Astrocyte (in vitro differentiated cells and primary cell): ENCODE data around the gene BBOX1. TPM values are rescaled to one million over a fixed set of nuclear protein-coding genes. Genes with fewer than 3 reads are reported as not detected.

Experiments
- DNase-seq: peaks from one replicate; pipeline ENCODE4 v3.0.0-alpha.2; 2010; ENCODE audit warnings: low read depth
- FAIRE-seq: peaks from 2 replicates; lab custom pipeline; 2011; peaks lifted over from hg19 to GRCh38; lab: Jason Lieb, UNC
- H2AFZ ChIP-seq: 2 replicates; pipeline ENCODE4 v1.6.0; 2012; ENCODE audit warnings: low read depth, low read length, inconsistent platforms
- H3K27ac ChIP-seq: 2 replicates; pipeline ENCODE4 v1.5.1; 2011; ENCODE audit warnings: low read depth, low read length, inconsistent platforms
- H3K27me3 ChIP-seq: 2 replicates; pipeline ENCODE4 v1.6.0; 2011; ENCODE audit warnings: low read length, inconsistent platforms; ENCODE audit not compliant: insufficient read depth
- H3K36me3 ChIP-seq: 2 replicates; pipeline ENCODE4 v1.5.1; 2011; ENCODE audit warnings: low read length, inconsistent platforms; ENCODE audit not compliant: insufficient read depth
- H3K4me1 ChIP-seq: 2 replicates; pipeline ENCODE4 v1.5.1; 2011; ENCODE audit warnings: low read length, inconsistent platforms; ENCODE audit not compliant: insufficient read depth
- H3K4me2 ChIP-seq: 2 replicates; pipeline ENCODE4 v1.6.0; 2012; ENCODE audit warnings: low read length, inconsistent platforms
- H3K4me3 ChIP-seq: 2 replicates; pipeline ENCODE4 v1.5.1; 2011; ENCODE audit warnings: low read depth, mild to moderate bottlenecking, low read length, inconsistent platforms; ENCODE audit not compliant: insufficient read depth
- H3K79me2 ChIP-seq: 2 replicates; pipeline ENCODE4 v1.6.0; 2012; ENCODE audit warnings: mild to moderate bottlenecking, low read length, inconsistent platforms; ENCODE audit not compliant: insufficient read depth
- H3K9ac ChIP-seq: 2 replicates; pipeline ENCODE4 v1.6.0; 2012; ENCODE audit warnings: mild to moderate bottlenecking, low read length, inconsistent platforms
- H3K9me3 ChIP-seq: 2 replicates; pipeline ENCODE4 v1.5.1; 2012; ENCODE audit warnings: low read depth, mild to moderate bottlenecking, low read length, inconsistent platforms; ENCODE audit not compliant: insufficient read depth
- H4K20me1 ChIP-seq: 2 replicates; pipeline ENCODE4 v1.6.0; 2012; ENCODE audit warnings: low read length, inconsistent platforms; ENCODE audit not compliant: insufficient read depth
- H3K27ac Mint-ChIP-seq: one replicate; pipeline ENCODE4 v1.8.0; 2021; ENCODE audit warnings: mild to moderate bottlenecking, mixed read lengths; ENCODE audit not compliant: unreplicated experiment
- H3K27me3 Mint-ChIP-seq: one replicate; pipeline ENCODE4 v1.8.0; 2021; ENCODE audit warnings: low read depth, mixed read lengths; ENCODE audit not compliant: unreplicated experiment
- H3K36me3 Mint-ChIP-seq: one replicate; pipeline ENCODE4 v1.8.0; 2021; ENCODE audit warnings: low read depth, mixed read lengths; ENCODE audit not compliant: unreplicated experiment
- H3K4me1 Mint-ChIP-seq: one replicate; pipeline ENCODE4 v1.8.0; 2021; ENCODE audit warnings: low read depth, mixed read lengths; ENCODE audit not compliant: unreplicated experiment
- H3K4me3 Mint-ChIP-seq: one replicate; pipeline ENCODE4 v1.8.0; 2021; ENCODE audit warnings: mild to moderate bottlenecking, moderate library complexity, mixed read lengths; ENCODE audit not compliant: unreplicated experiment
- H3K9me3 Mint-ChIP-seq: one replicate; pipeline ENCODE4 v1.8.0; 2021; ENCODE audit warnings: mild to moderate bottlenecking, mixed read lengths; ENCODE audit not compliant: unreplicated experiment
- CTCF ChIP-seq: IDR thresholded peaks from 2 replicates; pipeline ENCODE4 v1.5.1; 2011; ENCODE audit warnings: low read depth, mild to moderate bottlenecking, inconsistent platforms, low read length, moderate library complexity; ENCODE audit not compliant: insufficient read depth
- EZH2 ChIP-seq: IDR thresholded peaks from 2 replicates; pipeline ENCODE4 v1.6.1; 2012; ENCODE audit warnings: mild to moderate bottlenecking, low read length, inconsistent platforms; ENCODE audit not compliant: insufficient read depth
- total RNA-seq: library from RNA; stranded (reverse); gene quantifications from 2 replicates; pipeline ENCODE4 v1.2.1, GENCODE V29; 2021

The BBOX1 gene
- total RNA-seq, 1 donor from 2014 or later = 0.39 TPM

GRCh38 chr11:27031754-27032153 is 8.9 kb upstream of the BBOX1 start:
- no peaks in the 10 kb centered on the region for H4K20me1 ChIP-seq
- H3K4me3 ChIP-seq = no peak overlapping the region
- no peak overlapping the region for H3K4me2 ChIP-seq
- H2AFZ ChIP-seq = no peak overlapping the region
- no peaks in the 10 kb centered on the region for H3K36me3 ChIP-seq
- Mint-ChIP-seq H3K9me3 (peaks cover 4% of the 10 kb centered on the region), H3K27ac (no peak overlapping the region), H3K4me1 (peaks cover 7% of the 10 kb centered on the region), H3K27me3 (peaks cover 4% of the 10 kb centered on the region), H3K36me3 (peaks cover 5% of the 10 kb centered on the region), H3K4me3 (no peak overlapping the region)
- H3K9me3 ChIP-seq = peaks cover 4% of the 10 kb centered on the region
- no peak overlapping the region for H3K9ac ChIP-seq
- H3K27me3 ChIP-seq = no peaks in the 10 kb centered on the region
- FAIRE-seq (no peak), DNase-seq (no peak)
- H3K79me2 ChIP-seq = no peaks in the 10 kb centered on the region
- H3K4me1 ChIP-seq = no peaks in the 10 kb centered on the region
- TF ChIP-seq EZH2 (no peak), CTCF (no peak)
- no peak overlapping the region for H3K27ac ChIP-seq

GRCh38 chr11:27039873-27040272 is 742 bp upstream of the BBOX1 start:
- Mint-ChIP-seq H3K27ac (no peak overlapping the region), H3K4me3 (no peak overlapping the region), H3K36me3 (no peaks in the 10 kb centered on the region), H3K4me1 (peaks cover 2% of the 10 kb centered on the region), H3K27me3 (no peaks in the 10 kb centered on the region), H3K9me3 (peaks cover 16% of the 10 kb centered on the region)
- Histone ChIP-seq H3K27me3 (no peaks in the 10 kb centered on the region), H3K9ac (no peak overlapping the region), H3K4me2 (no peak overlapping the region), H3K79me2 (no peaks in the 10 kb centered on the region), H3K4me3 (no peak overlapping the region), H3K4me1 (no peaks in the 10 kb centered on the region), H4K20me1 (no peaks in the 10 kb centered on the region), H3K27ac (no peak overlapping the region), H3K36me3 (no peaks in the 10 kb centered on the region), H2AFZ (no peak overlapping the region), H3K9me3 (no peaks in the 10 kb centered on the region)
- TF ChIP-seq EZH2 (no peak), CTCF (no peak)
- no peak for FAIRE-seq
- DNase-seq = no peak

- Mint-ChIP-seq H3K4me1 (peaks cover 2% of the 10 kb centered on the region), H3K9me3 (peaks cover 15% of the 10 kb centered on the region), H3K27ac (no peak overlapping the region), H3K27me3 (no peaks in the 10 kb centered on the region), H3K4me3 (no peak overlapping the region), H3K36me3 (peaks cover 2% of the 10 kb centered on the region)
- Histone ChIP-seq H3K27ac (no peak overlapping the region), H3K4me3 (no peak overlapping the region), H3K9ac (no peak overlapping the region), H4K20me1 (no peaks in the 10 kb centered on the region), H3K9me3 (no peaks in the 10 kb centered on the region), H3K4me1 (no peaks in the 10 kb centered on the region), H3K36me3 (no peaks in the 10 kb centered on the region), H3K79me2 (no peaks in the 10 kb centered on the region), H3K4me2 (no peak overlapping the region), H3K27me3 (no peaks in the 10 kb centered on the region), H2AFZ (no peak overlapping the region)
- no peak for TF ChIP-seq EZH2
- TF ChIP-seq CTCF = no peak
- DNase-seq (no peak), FAIRE-seq (no peak)
Measured at GRCh38 chr11:27041141-27041899, 705 bp downstream of the BBOX1 start.
